Fibroblast of mammary gland (primary cell): ENCODE results near the gene TCP11.

ENCODE experiments used
- DNase-seq: peaks from one replicate; pipeline ENCODE4 v3.0.0-alpha.2; 2010; ENCODE audit warnings: low read depth
- H3K4me3 ChIP-seq: 2 replicates; pipeline ENCODE4 v1.5.1; 2011; ENCODE audit warnings: low read depth, mild to moderate bottlenecking, low read length, moderate library complexity; ENCODE audit not compliant: control insufficient read depth
- TF ChIP-seq, protein P1 (sequence below): conservative IDR thresholded peaks from 2 replicates; pipeline ENCODE4 v1.5.1; 2011; ENCODE audit warnings: low read depth, low read length, inconsistent platforms; ENCODE audit not compliant: control insufficient read depth, insufficient read depth

Gene TCP11

DNA sequence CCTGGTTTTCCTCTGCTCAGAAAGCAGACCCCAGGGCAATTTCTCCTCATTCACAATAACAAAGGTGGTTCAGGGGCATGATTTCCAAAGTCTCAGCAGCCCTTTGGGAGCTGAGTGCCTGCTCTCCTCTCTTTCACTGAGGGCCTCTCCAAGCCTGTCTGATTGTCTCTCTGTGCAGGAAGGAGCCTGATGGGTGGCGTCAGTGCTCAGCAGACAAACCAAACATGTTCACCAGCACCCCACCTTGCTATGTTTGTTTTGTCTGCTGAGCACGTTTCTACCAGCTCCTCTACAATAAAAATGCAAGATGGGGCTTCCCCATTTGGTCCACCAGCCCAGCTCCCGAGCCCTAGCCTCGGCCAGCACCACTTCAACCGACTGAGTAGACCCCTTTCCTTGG lies 25.4 kb upstream of the TCP11 start:
- no peak overlapping the region for H3K4me3 ChIP-seq
- no peak for DNase-seq
- TF ChIP-seq, protein P1, sequence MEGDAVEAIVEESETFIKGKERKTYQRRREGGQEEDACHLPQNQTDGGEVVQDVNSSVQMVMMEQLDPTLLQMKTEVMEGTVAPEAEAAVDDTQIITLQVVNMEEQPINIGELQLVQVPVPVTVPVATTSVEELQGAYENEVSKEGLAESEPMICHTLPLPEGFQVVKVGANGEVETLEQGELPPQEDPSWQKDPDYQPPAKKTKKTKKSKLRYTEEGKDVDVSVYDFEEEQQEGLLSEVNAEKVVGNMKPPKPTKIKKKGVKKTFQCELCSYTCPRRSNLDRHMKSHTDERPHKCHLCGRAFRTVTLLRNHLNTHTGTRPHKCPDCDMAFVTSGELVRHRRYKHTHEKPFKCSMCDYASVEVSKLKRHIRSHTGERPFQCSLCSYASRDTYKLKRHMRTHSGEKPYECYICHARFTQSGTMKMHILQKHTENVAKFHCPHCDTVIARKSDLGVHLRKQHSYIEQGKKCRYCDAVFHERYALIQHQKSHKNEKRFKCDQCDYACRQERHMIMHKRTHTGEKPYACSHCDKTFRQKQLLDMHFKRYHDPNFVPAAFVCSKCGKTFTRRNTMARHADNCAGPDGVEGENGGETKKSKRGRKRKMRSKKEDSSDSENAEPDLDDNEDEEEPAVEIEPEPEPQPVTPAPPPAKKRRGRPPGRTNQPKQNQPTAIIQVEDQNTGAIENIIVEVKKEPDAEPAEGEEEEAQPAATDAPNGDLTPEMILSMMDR, result no peak

DNA sequence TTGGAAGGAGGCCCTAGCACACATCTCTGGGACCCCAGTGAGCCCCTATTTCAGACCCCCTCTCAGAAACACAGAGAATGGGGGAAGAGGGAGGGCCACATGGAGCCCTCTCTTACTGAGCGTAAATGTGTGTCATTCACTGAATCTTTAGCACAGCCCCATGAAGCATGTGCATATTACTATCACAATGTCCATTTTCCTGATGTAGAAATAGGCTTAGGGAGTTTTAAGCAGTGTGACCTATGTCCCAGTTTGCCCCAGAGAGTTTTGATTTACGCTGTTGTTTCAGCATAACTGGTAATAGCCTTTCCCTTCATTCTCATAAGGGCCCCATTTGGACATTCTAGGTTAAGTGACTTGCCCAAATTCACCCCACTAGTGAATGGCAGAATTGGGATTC lies 25.0 kb upstream of the TCP11 start:
- DNase-seq, result no peak
- TF ChIP-seq, protein P1, result no peak
- H3K4me3 ChIP-seq, result no peak overlapping the region

DNA sequence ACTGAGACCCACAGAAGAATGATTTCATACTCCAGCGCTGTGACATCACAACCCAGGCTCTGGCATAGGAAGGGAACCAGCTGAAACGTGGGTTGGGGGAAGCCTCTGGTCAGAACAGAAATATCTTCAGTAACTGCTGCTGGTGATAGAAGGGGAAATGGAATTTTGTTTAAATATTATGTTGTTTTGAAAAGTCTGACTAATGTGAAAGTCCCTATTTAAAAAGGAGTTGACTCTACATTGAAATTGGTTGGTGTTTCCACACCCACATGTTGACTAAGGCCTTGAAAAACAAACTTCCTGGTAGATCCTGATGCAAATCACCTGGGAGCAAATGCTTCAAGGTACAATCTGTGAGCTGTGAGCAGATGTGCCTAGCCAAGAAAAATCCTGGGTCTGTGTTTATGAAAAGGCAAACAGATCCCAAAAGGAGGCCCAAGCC lies 24.5 kb upstream of the TCP11 start:
- peak; percentile 59 for DNase-seq
- TF ChIP-seq, protein P1, result no peak
- no peak overlapping the region for H3K4me3 ChIP-seq

DNA sequence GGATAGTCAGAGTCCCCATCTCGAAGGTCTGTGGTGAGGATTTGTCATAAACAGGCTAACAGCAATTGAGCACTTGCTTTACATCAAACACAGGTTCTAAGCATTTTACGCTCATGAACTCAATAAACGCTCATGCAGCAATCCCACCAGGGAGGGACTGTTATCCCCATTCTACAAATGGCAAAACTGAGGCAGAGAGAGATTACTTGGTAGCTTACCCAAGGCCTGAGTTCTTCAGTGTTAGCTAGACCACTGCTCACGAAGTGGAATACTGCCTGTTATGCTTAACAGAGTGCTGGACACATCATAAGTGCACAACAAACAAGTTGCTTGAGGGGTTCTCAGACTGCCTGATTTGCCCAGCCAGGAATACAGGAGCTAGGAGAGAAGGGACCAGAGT lies 23.7 kb upstream of the TCP11 start:
- no peak overlapping the region for H3K4me3 ChIP-seq
- TF ChIP-seq, protein P1, result no peak
- no peak for DNase-seq

DNA sequence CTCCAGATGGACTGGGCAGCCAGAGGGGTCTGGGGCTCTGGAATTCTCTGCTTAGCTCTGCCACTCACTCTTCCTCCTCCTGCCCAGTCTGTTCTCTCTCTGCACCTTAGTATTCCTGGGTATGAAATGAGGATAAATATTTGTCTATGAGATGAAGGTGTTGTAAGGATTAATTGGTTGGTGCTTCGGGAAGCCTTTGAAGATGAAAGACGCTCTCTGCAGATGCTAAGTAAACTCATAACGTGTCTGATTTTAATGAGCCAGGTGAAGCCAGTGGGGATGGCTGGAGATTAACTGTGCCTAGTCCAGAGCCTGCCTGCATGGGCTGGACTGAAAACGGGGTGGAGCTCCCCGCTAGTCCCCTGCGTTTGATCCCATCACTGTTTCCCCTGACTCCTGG lies 23.1 kb upstream of the TCP11 start:
- no peak overlapping the region for H3K4me3 ChIP-seq
- TF ChIP-seq, protein P1, result no peak
- no peak for DNase-seq

DNA sequence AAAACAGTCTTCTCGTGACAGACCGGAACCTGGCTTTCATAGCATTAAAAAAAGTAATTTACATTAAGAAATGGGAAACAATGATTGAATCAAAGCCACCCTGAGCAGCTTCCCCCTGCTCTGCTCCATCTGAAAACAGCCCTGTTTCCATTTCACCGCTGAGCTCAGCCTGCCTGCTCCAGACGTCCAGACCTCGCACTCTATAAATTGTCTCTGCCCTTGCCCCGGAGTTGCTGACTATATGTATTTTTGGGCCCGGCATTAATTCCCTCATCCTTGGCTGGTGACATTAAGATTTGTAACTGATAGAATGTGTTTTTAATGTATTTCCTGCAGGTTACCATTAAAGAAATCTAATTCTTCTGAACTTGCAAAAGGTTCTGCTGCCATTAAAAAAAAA lies 22.7 kb upstream of the TCP11 start:
- TF ChIP-seq, protein P1, result no peak
- no peak overlapping the region for H3K4me3 ChIP-seq

More for the DNA sequence above, 22.7 kb upstream of the TCP11 start:
- no peak for DNase-seq
